Smooth muscle cell (in vitro differentiated cells): ENCODE measurements around the gene CACNA1B. TPM values are rescaled to one million over a fixed set of nuclear protein-coding genes. Genes with fewer than 3 reads are reported as not detected.
"Not testable (repeated sequence)": the region's sequence is repeated elsewhere in the genome, so short reads cannot be mapped to it uniquely, and the experiment has no call there.

ENCODE experiments used
- DNase-seq: peaks from one replicate; lab custom pipeline; 2025; ENCODE audit not compliant: unreplicated experiment; lab: John Stamatoyannopoulos, UW
- H2AFZ ChIP-seq: fragments of 200-600 bp; sonication (generic); 2 replicates; pipeline ENCODE4 v1.6.0; 2016; ENCODE audit warnings: antibody characterized with exemption, low read depth, mild to moderate bottlenecking
- H3F3A ChIP-seq: fragments of 200-600 bp; sonication (generic); 2 replicates; pipeline ENCODE4 v1.6.0; 2017; ENCODE audit warnings: antibody characterized with exemption, low read depth
- H3K27ac ChIP-seq: fragments of 200-600 bp; sonication (generic); 2 replicates; pipeline ENCODE4 v1.5.1; 2016; ENCODE audit warnings: low read depth, mild to moderate bottlenecking
- H3K27me3 ChIP-seq: fragments of 200-600 bp; sonication (generic); 2 replicates; pipeline ENCODE4 v1.6.1; 2016; ENCODE audit warnings: low read depth, mild to moderate bottlenecking
- H3K36me3 ChIP-seq: fragments of 200-600 bp; sonication (generic); 2 replicates; pipeline ENCODE4 v1.5.1; 2016; ENCODE audit warnings: low read depth
- H3K4me1 ChIP-seq: fragments of 200-600 bp; sonication (generic); 2 replicates; pipeline ENCODE4 v1.5.1; 2016; ENCODE audit warnings: low read depth
- H3K4me2 ChIP-seq: fragments of 200-600 bp; sonication (generic); 2 replicates; pipeline ENCODE4 v1.6.0; 2016; ENCODE audit warnings: mild to moderate bottlenecking
- H3K4me3 ChIP-seq: fragments of 200-600 bp; sonication (generic); 2 replicates; pipeline ENCODE4 v1.5.1; 2016; ENCODE audit warnings: mild to moderate bottlenecking
- H3K79me2 ChIP-seq: fragments of 200-600 bp; sonication (generic); 2 replicates; pipeline ENCODE4 v1.6.0; 2016; ENCODE audit warnings: low read depth, mild to moderate bottlenecking
- H3K9ac ChIP-seq: fragments of 200-600 bp; sonication (generic); 2 replicates; pipeline ENCODE4 v1.6.0; 2016; ENCODE audit warnings: low read depth
- H3K9me3 ChIP-seq: fragments of 200-600 bp; sonication (generic); replicated peaks from 2 replicates; pipeline ENCODE4 v1.5.1; 2016; ENCODE audit warnings: low read depth
- H4K20me1 ChIP-seq: fragments of 200-600 bp; sonication (generic); 2 replicates; pipeline ENCODE4 v1.6.0; 2016; ENCODE audit warnings: low read depth
- WGBS: methylation state at CpG from one replicate; pipeline ENCODE4 v1.1.7; 2016; ENCODE audit warnings: low lambda C conversion rate; 5-methylcytosine and 5-hydroxymethylcytosine counted together
- polyA plus RNA-seq: library from polyadenylated mRNA; unstranded; fragments of >200 nt; fragmentation: Nextera tagmentation; extraction: Ambion mirVana; gene quantifications from 2 replicates; pipeline ENCODE4 v1.2.1, GENCODE V29; 2016
- total RNA-seq: library from RNA; depleted of rRNA; stranded (reverse); fragments of >200 nt; gene quantifications from 2 replicates; pipeline ENCODE4 v1.2.3, GENCODE V29; 2014
- TF ChIP-seq, protein P1 (sequence below): fragments of 200-600 bp; sonication (generic); IDR thresholded peaks from 2 replicates; pipeline ENCODE4 v1.5.1; 2017; ENCODE audit warnings: borderline replicate concordance, mild to moderate bottlenecking, antibody characterized with exemption; ENCODE audit not compliant: insufficient read depth, poor library complexity, severe bottlenecking

Gene CACNA1B
- total and polyA plus RNA-seq, 2 experiments from 2014 or later, result 0.09 to 0.23 TPM

DNA sequence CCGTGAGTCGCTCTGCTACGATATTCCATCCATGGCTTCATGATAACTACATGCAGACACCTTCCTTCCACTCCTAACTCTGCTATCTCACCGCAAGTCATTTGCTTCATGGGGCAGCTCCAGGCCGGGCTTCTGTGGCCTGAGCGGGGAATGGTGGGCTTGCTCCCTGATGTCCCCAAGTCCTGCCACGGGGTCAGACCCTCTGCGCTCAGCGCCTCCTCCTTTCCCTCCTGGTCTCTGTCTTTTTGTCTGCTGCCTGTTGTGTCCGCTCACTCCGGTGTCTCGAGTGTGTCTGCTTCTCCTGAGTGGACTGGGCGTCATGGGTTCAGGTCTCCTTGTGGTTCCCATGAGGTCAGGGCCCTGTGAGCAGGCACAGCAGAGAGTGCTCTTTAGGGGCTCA lies 139.6 kb downstream of the CACNA1B start:
- Histone ChIP-seq H3K9me3 (no peaks in the 10 kb centered on the region), H3F3A (no peaks in the 10 kb centered on the region), H2AFZ (no peak overlapping the region), H3K4me1 (no peaks in the 10 kb centered on the region), H3K27ac (no peak overlapping the region), H3K9ac (no peak overlapping the region), H3K36me3 (no peaks in the 10 kb centered on the region), H4K20me1 (no peaks in the 10 kb centered on the region), H3K4me3 (no peak overlapping the region), H3K79me2 (no peaks in the 10 kb centered on the region), H3K4me2 (no peak overlapping the region), H3K27me3 (peaks cover 9% of the 10 kb centered on the region)
- TF ChIP-seq, protein P1, sequence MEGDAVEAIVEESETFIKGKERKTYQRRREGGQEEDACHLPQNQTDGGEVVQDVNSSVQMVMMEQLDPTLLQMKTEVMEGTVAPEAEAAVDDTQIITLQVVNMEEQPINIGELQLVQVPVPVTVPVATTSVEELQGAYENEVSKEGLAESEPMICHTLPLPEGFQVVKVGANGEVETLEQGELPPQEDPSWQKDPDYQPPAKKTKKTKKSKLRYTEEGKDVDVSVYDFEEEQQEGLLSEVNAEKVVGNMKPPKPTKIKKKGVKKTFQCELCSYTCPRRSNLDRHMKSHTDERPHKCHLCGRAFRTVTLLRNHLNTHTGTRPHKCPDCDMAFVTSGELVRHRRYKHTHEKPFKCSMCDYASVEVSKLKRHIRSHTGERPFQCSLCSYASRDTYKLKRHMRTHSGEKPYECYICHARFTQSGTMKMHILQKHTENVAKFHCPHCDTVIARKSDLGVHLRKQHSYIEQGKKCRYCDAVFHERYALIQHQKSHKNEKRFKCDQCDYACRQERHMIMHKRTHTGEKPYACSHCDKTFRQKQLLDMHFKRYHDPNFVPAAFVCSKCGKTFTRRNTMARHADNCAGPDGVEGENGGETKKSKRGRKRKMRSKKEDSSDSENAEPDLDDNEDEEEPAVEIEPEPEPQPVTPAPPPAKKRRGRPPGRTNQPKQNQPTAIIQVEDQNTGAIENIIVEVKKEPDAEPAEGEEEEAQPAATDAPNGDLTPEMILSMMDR, result no peak
- no peak for DNase-seq
- 96% methylated on average over 13 of the region's 13 CpGs for WGBS

DNA sequence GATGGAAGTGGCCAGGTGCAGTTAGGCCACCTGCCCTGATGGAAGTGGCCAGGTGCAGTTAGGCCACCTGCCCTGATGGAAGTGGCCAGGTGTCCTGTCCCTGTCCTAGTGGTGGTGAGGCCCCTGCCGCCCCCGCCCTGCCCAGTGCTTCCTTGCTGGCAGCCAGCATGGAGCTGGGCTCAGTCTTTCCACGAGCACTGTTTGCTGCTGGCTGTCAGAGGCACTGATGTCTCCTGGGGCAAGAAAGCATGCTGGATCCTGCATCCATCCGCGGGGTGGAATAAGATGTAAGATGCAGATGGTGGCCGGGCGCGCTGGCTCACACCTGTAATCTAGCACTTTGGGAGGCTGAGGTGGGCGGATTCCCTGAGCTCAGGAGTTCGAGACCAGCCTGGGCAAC lies 141.9 kb downstream of the CACNA1B start:
- not testable (repeated sequence) for H3K4me3 ChIP-seq, DNase-seq, H3K79me2 ChIP-seq, H3K9me3 ChIP-seq, H3F3A ChIP-seq, H3K36me3 ChIP-seq, H4K20me1 ChIP-seq, H3K27ac ChIP-seq, H2AFZ ChIP-seq, H3K4me2 ChIP-seq, H3K4me1 ChIP-seq, H3K9ac ChIP-seq
- H3K27me3 ChIP-seq, result peaks cover 30% of the 10 kb centered on the region
- WGBS, result 93% methylated on average over 10 of the region's 10 CpGs

DNA sequence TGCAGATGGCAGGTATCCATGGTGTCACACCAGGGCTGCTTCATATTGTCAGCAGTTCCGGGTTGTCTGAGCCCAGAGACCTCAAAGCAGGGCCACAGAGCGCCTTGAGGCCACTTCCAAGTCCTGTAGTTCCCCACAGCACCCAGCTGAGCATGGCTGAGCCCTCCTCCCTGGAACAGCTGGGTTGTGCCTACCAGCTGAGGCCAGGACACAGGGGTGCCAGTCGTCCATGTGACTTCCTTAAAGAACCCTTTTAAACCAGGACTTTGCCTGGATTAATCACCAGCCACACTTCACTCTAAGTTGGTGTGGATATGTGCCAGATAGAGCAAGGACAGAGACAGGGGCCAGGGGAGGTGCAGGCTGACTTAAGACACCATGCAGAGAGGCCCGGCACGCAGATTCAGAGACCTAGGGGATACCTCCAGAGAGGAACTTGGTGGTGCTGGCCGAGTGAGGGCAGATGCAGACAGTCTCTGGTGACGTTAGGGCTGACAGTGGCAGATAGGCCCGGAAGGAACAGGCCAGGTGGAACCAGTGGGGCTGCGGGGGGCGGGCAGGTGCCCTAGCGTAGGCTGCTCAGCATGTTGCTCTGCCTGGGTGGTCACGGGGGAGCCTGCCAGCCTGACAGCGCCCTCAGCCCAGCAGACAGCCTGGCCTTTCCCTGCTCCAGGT lies 142.7 kb downstream of the CACNA1B start:
- no peak for DNase-seq
- Histone ChIP-seq H3K79me2 (no peaks in the 10 kb centered on the region), H2AFZ (no peak overlapping the region), H3F3A (no peaks in the 10 kb centered on the region), H3K27me3 (peaks cover 37% of the 10 kb centered on the region), H3K4me2 (no peak overlapping the region), H3K9me3 (no peaks in the 10 kb centered on the region), H3K4me1 (no peaks in the 10 kb centered on the region), H4K20me1 (no peaks in the 10 kb centered on the region), H3K36me3 (no peaks in the 10 kb centered on the region), H3K4me3 (no peak overlapping the region), H3K27ac (no peak overlapping the region), H3K9ac (no peak overlapping the region)
- 91% methylated on average over 12 of the region's 13 CpGs for WGBS
- TF ChIP-seq, protein P1, result no peak

DNA sequence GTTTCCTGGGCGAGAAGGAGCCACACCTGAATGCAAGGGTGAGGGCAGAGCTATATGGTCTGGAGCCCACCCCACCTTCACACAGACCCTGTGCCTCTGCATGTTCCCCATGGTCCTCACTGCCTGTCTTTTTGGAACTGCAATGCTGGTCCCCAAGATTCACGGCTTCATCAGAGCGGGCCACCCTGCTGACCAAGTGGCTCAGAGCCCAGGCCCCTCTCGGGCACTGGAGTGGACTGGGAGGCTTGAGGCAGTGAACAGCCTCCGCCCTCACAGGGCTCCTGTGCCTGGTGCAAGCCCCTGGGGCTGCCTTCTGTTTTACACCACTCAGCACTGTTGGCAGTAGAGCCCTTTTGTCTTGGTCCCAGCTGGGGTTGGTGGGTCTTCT lies 143.2 kb downstream of the CACNA1B start:
- 93% methylated on average over 5 of the region's 5 CpGs for WGBS
- Histone ChIP-seq H3K36me3 (no peaks in the 10 kb centered on the region), H3K9me3 (no peaks in the 10 kb centered on the region), H2AFZ (no peak overlapping the region), H3K4me1 (no peaks in the 10 kb centered on the region), H3K27me3 (peaks cover 38% of the 10 kb centered on the region), H3K79me2 (no peaks in the 10 kb centered on the region), H3K4me2 (no peak overlapping the region), H3K4me3 (no peak overlapping the region), H3K27ac (no peak overlapping the region), H3K9ac (no peak overlapping the region), H3F3A (no peaks in the 10 kb centered on the region), H4K20me1 (no peaks in the 10 kb centered on the region)
- TF ChIP-seq, protein P1, result no peak
- DNase-seq, result no peak
